Cardiac muscle cell (in vitro differentiated cells and primary cell): ENCODE measurements around the gene PLD5. TPM values are rescaled to one million over a fixed set of nuclear protein-coding genes. Genes with fewer than 3 reads are reported as not detected.
"Not testable (repeated sequence)": the region's sequence is repeated elsewhere in the genome, so short reads cannot be mapped to it uniquely, and the experiment has no call there.

ENCODE experiments used
- DNase-seq, 2 donors: peaks; one replicate each; pipeline versions ENCODE4 v3.0.0 to v3.0.0-alpha.2; 2010 to 2017; ENCODE audit warnings: low read depth in 1 of 2, low spot score in 1 of 2
- H3K27ac ChIP-seq: fragments of 200-600 bp; sonication (generic); 2 replicates; pipeline ENCODE4 v1.5.1; 2016
- H3K27me3 ChIP-seq: fragments of 200-600 bp; sonication (generic); 2 replicates; pipeline ENCODE4 v1.6.0; 2016; ENCODE audit warnings: control low read depth
- H3K36me3 ChIP-seq: fragments of 200-600 bp; sonication (generic); 2 replicates; pipeline ENCODE4 v1.5.1; 2016; ENCODE audit warnings: control low read depth
- H3K4me1 ChIP-seq: fragments of 200-600 bp; sonication (generic); 2 replicates; pipeline ENCODE4 v1.8.1; 2017; ENCODE audit warnings: low read depth, mild to moderate bottlenecking, mixed run types
- H3K4me3 ChIP-seq: fragments of 200-600 bp; sonication (generic); 2 replicates; pipeline ENCODE4 v1.5.1; 2016; ENCODE audit warnings: mild to moderate bottlenecking
- H3K9me3 ChIP-seq: fragments of 200-600 bp; sonication (generic); 2 replicates; pipeline ENCODE4 v1.5.1; 2017; ENCODE audit warnings: low read depth, mild to moderate bottlenecking, control low read depth
- polyA plus RNA-seq: library from polyadenylated mRNA; unstranded; fragments of >200 nt; fragmentation: Nextera tagmentation; extraction: Ambion mirVana; gene quantifications from 2 replicates; pipeline ENCODE4 v1.2.1, GENCODE V29; 2016
- total RNA-seq: library from RNA; depleted of rRNA; stranded (reverse); fragments of >200 nt; gene quantifications from 2 replicates; pipeline ENCODE4 v1.2.3, GENCODE V29; 2016
- TF ChIP-seq, protein P1 (sequence below): IDR thresholded peaks from 2 replicates; pipeline ENCODE4 v1.5.1; 2012; ENCODE audit warnings: low read depth, mild to moderate bottlenecking, low read length

PLD5 gene
- total and polyA plus RNA-seq, 2 experiments from 2014 or later = 0.03 to 0.06 TPM

DNA sequence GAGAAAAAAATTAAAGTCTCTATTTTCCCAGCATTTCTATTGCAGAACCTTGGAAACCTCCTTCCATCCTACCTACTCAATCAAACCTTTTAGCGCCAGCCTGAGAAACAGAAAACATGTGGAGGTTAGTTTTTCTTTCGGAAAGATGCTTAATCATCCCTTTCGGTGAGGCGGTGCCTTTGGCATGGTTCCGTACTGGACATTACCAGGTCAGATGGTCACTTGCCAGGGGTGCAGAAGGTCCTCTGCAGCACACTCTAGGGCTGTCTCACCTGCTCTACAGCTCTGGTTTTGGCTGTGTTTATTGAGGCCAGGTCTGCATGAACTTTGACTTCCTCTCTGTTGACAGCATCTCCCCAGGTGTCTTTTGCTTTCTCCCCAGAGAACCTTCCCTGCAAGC, 121.5 kb downstream of the PLD5 start:
- H3K4me1 ChIP-seq = no peaks in the 10 kb centered on the region
- TF ChIP-seq, protein P1, sequence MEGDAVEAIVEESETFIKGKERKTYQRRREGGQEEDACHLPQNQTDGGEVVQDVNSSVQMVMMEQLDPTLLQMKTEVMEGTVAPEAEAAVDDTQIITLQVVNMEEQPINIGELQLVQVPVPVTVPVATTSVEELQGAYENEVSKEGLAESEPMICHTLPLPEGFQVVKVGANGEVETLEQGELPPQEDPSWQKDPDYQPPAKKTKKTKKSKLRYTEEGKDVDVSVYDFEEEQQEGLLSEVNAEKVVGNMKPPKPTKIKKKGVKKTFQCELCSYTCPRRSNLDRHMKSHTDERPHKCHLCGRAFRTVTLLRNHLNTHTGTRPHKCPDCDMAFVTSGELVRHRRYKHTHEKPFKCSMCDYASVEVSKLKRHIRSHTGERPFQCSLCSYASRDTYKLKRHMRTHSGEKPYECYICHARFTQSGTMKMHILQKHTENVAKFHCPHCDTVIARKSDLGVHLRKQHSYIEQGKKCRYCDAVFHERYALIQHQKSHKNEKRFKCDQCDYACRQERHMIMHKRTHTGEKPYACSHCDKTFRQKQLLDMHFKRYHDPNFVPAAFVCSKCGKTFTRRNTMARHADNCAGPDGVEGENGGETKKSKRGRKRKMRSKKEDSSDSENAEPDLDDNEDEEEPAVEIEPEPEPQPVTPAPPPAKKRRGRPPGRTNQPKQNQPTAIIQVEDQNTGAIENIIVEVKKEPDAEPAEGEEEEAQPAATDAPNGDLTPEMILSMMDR = no peak
- DNase-seq = no peak
- H3K36me3 ChIP-seq = no peaks in the 10 kb centered on the region
- no peaks in the 10 kb centered on the region for H3K27me3 ChIP-seq
- no peak overlapping the region for H3K27ac ChIP-seq
- H3K9me3 ChIP-seq = no peaks in the 10 kb centered on the region
- H3K4me3 ChIP-seq = no peak overlapping the region

GRCh38 chr1:242401937-242402336, 122.6 kb downstream of the PLD5 start:
- DNase-seq = no peak
- no peaks in the 10 kb centered on the region for H3K36me3 ChIP-seq
- H3K27me3 ChIP-seq = no peaks in the 10 kb centered on the region
- no peak overlapping the region for H3K4me3 ChIP-seq
- no peak overlapping the region for H3K27ac ChIP-seq
- H3K4me1 ChIP-seq = no peaks in the 10 kb centered on the region
- no peaks in the 10 kb centered on the region for H3K9me3 ChIP-seq
- TF ChIP-seq, protein P1 = no peak

- TF ChIP-seq, protein P1 = no peak
- Histone ChIP-seq H3K4me3 (no peak overlapping the region), H3K27ac (no peak overlapping the region), H3K27me3 (no peaks in the 10 kb centered on the region), H3K36me3 (no peaks in the 10 kb centered on the region), H3K9me3 (no peaks in the 10 kb centered on the region), H3K4me1 (no peaks in the 10 kb centered on the region)
- DNase-seq = no peak
Measured at GRCh38 chr1:242398351-242398750, 126.1 kb downstream of the PLD5 start.

GRCh38 chr1:242391896-242392295, 132.6 kb downstream of the PLD5 start:
- Histone ChIP-seq H3K27me3 (no peaks in the 10 kb centered on the region), H3K27ac (no peak overlapping the region), H3K9me3 (no peaks in the 10 kb centered on the region), H3K4me3 (no peak overlapping the region), H3K4me1 (no peaks in the 10 kb centered on the region), H3K36me3 (no peaks in the 10 kb centered on the region)
- DNase-seq = no peak
- TF ChIP-seq, protein P1 = no peak

DNA sequence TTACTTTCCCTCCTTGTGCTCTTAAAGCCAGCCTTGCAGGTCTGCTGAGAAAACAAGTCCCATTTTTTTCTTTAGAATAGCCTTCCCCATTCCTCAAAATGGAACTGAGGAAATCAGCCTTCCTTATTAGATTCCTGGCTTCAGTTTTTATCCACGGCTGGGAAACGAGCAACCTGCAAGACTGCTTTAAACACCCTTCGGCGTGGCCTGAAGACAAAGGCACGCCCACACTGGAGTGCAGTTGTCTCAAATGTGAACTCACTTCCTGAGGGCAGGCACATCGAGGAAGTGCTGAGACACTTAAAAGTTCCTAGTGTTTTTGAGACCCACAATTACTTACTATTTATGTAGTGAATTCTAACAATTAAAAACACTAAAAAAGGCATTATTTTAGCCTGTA, 148.4 kb downstream of the PLD5 start:
- not testable (repeated sequence) for H3K4me3 ChIP-seq, H3K27ac ChIP-seq, DNase-seq, H3K4me1 ChIP-seq, H3K27me3 ChIP-seq, H3K36me3 ChIP-seq, H3K9me3 ChIP-seq

- H3K4me3 ChIP-seq, H3K4me1 ChIP-seq, H3K27me3 ChIP-seq, H3K36me3 ChIP-seq, DNase-seq, H3K9me3 ChIP-seq, H3K27ac ChIP-seq: not testable (repeated sequence)
Measured at GRCh38 chr1:242350446-242350845, 174.1 kb downstream of the PLD5 start.

- no peak overlapping the region for H3K4me3 ChIP-seq
- no peak for DNase-seq
- no peak overlapping the region for H3K27ac ChIP-seq
- no peaks in the 10 kb centered on the region for H3K36me3 ChIP-seq
- TF ChIP-seq, protein P1 = no peak
- H3K4me1 ChIP-seq = no peaks in the 10 kb centered on the region
- no peaks in the 10 kb centered on the region for H3K27me3 ChIP-seq
- H3K9me3 ChIP-seq = no peaks in the 10 kb centered on the region
Measured at GRCh38 chr1:242349636-242350035, 174.9 kb downstream of the PLD5 start.

GRCh38 chr1:242330865-242331264, 193.6 kb downstream of the PLD5 start:
- H3K4me1 ChIP-seq, H3K27ac ChIP-seq, DNase-seq, H3K9me3 ChIP-seq, H3K4me3 ChIP-seq, H3K27me3 ChIP-seq, H3K36me3 ChIP-seq: not testable (repeated sequence)

DNA sequence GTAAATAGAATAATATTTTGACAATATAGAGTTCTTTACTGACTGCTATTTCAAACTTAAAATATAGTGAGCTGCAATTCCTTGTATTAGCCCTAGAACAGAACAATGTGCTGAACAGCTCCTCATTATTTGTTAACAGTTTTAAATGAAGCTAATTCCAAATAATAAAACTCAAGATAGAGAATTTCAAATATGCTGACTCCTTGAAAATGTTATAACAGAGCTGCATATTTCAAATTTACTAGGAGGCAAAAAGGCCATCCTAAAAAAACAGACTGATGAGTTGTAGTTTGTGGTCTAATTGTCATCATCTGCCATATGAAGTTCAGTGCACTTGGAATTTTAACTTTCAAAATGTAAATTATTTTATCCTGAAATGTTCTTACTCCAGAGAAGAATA, 197.1 kb downstream of the PLD5 start:
- DNase-seq, H3K4me1 ChIP-seq, H3K36me3 ChIP-seq, H3K4me3 ChIP-seq, H3K27ac ChIP-seq, H3K9me3 ChIP-seq, H3K27me3 ChIP-seq: not testable (repeated sequence)

DNA sequence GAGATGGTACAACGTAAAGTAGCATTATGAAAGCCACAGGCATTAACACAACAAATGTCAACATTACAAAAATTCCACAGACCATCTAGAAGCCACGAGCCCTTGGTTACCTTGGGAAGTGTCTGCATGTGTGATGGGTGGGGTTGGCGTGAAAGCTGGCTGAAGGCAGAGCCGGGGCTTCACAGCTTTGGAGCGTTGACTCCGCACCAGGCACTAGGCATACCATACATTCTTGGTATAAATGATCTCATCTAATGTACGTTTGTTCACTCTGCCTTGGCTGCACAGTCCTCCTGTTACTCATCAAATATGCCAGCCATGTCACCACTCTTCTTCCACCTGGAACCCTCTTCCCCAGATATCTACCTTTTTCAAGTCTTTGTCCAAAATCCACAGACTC, 202.5 kb downstream of the PLD5 start:
- not testable (repeated sequence) for H3K4me3 ChIP-seq, H3K36me3 ChIP-seq, H3K27me3 ChIP-seq, H3K27ac ChIP-seq, H3K9me3 ChIP-seq, H3K4me1 ChIP-seq, DNase-seq
